DMS114 treated with DMSO at 0.1 percent for 48 hours (cell line): ENCODE measurements around the gene GNE.
A peak's percentile ranks its signal among the peaks of the same experiment; 100 is the strongest.
"Not testable (repeated sequence)": the region's sequence is repeated elsewhere in the genome, so short reads cannot be mapped to it uniquely, and the experiment has no call there.

ENCODE experiments used
- DNase-seq: peaks from one replicate; lab custom pipeline; 2025; ENCODE audit not compliant: unreplicated experiment; lab: John Stamatoyannopoulos, UW

GNE gene

DNA sequence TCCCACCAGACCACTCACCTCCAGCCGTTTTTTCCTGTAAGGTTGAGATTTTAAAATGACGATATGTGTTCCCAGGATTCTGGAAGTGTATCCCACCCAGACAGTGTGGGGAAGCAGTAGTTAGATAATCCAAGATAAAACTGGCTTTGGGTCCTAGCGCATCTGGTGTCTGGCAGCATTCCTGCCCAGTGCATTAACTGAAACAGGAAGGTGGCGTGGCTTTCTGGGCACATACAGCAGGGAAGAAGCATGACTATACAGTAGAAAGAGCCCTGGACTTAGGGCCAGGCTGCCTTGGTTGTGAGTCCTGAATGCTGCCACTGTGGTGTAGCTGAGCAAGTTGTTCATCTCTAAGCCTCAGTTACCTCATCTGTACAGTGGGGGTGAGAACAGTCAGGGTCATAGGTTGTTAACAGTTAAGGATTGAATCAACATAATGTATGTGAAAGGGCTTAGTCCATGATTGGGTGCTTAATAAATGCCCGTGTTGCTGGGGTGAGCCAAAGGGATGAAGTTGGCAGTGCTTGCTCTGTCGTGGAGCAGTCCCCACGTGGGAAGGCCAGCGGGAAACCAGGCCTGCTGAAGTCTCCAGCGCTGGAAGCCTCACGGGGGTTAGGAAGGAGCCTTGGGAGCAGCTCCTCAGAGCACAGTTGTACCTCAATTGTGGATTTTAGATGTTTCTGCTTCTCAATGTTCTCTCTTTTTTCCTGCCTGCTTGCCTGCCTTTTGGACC lies 49.6 kb downstream of the GNE start:
- no peak for DNase-seq

DNA sequence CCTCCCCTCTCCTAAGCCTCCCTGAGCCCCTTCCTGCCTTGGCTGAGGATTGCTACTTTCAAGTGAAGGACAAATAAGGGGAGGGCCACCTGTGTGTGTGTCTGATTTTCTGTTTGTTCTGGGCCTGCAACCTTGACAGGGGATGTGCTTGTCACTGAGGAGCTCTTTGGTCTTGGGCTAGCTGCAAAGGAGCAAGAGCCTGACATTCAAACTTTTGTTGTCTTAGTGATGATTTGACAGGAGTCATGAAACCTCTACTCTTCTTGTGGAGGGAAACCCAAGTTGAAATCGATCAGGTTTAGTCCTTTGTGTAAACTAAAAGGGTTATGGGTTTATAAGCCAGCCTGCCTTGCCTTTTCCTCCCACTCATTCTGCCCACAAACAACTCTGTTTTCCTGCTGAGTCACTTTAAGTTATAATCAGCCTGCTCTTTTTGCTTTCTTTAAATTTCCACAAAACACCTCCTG lies 50.7 kb downstream of the GNE start:
- no peak for DNase-seq

GRCh38 chr9:36207016-36207415 lies 51.2 kb downstream of the GNE start:
- no peak for DNase-seq

DNA sequence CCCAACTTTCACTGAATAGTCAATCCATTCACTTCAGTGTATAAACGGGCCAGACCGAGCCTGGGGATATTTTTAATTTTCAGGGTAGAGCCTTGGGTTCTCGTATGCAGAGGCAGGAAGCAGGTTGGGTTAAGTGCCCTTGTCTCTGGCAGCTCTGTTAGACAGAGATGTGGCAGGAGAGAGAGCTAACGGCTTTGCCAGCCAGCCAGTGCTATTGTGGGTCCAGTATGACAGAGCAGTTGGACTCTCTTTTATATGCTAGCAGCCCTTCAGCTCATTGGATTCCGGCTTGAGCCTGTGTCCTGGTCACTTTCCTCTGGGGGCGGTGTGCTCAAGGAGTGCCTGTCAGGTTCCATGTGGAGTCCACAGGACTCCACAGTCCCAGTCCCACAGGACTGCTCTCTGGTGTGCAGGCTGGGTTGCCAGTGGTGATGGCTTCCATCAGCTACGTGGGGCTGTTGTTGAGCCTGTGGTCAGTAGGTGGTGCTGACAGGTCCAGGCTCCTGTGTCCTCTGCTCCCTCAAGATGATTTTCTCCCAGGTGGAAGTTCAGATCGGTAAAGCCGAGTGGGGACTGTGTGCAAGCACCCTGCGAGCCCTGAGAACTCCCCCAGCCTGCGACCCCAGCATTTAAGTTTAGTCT lies 53.2 kb downstream of the GNE start:
- no peak for DNase-seq

DNA sequence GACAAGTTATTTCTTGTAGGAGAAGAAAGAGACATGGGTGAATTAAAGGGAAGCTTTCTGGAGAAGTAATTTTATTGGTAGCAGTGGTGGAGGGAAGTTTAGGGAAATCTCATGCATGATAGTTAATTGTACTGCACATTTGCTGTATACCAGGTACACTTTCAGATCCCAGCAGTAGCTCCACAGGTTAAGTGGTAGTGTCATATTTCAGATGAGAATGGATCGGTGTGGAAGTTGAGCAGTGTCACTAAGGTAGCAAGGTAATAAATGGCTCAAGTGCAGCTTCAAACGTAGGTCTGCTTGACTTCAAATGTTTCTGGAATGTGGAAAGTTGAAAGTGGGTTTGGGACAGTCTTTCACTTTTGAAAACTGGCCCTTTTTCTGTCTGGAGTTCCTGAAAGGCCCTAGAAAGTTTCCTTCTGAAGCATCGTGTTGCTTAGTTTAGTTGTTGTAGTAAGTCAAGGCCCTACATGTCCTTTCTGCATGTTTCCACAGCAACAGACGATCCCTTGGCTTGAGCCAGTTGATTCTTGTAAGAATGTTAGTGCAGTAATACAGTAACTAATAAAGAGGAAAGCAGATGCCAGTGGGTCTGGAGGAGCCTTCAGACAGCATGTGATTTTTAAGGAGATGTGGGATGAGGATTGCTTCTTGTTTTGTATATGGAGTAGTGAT lies 63.8 kb downstream of the GNE start:
- DNase-seq = no peak

DNA sequence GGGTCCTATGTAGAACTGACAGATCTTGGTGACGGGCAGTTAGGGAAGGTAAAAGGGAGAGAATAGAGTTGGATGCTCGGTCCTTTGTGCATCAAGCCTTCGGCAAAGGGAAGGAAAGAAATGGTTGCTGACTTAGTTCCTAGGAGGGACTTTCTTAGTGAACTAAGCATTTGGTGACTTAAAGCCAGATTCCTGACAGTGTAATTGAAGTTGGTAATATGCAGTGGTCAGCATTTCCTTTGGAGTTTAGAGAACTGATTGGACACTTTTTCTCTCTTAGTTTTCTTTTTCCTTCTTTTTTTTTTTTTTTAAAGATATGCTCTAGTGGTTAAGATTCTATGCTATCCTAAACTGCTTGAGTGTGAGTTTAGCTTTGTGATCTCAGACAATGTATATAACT lies 65.2 kb downstream of the GNE start:
- no peak for DNase-seq

- DNase-seq = no peak
These were observed 66.1 kb downstream of the GNE start for GRCh38 chr9:36192196-36192595.

- no peak for DNase-seq
These were observed 66.6 kb downstream of the GNE start for GRCh38 chr9:36191686-36192085.

GRCh38 chr9:36191290-36191645 lies 67.0 kb downstream of the GNE start:
- DNase-seq = no peak

GRCh38 chr9:36190388-36191289 lies 67.6 kb downstream of the GNE start, which contains the start of gene CLTA:
Gene CLTA, plus strand, starts transcription at chr9:36190921. Its CDS starts 136 bp downstream, at chr9:36191057.
- peak; percentile 94 for DNase-seq

GRCh38 chr9:36189976-36190375 lies 68.3 kb downstream of the GNE start:
- DNase-seq = no peak

- no peak for DNase-seq
These were observed 70.0 kb downstream of the GNE start for GRCh38 chr9:36188212-36188611.

- no peak for DNase-seq
These were observed 70.8 kb downstream of the GNE start for GRCh38 chr9:36187414-36187813.

DNA sequence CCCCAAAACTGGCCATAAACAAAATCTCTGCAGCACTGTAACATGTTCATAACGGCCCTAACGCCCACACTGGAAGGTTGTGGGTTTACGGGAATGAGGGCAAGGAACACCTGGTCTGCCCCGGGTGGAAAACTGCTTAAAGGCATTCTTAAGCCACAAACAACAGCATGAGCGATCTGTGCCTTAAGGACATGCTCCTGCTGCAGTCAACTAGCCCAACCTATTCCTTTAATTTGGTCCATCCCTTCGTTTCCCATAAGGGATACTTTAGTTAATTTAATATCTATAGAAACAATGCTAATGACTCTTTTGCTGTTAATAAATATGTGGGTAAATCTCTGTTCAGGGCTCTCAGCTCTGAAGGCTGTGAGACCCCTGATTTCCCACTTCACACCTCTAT lies 78.0 kb downstream of the GNE start:
- DNase-seq = not testable (repeated sequence)

GRCh38 chr9:36177571-36177970 lies 80.7 kb downstream of the GNE start:
- DNase-seq = no peak

DNA sequence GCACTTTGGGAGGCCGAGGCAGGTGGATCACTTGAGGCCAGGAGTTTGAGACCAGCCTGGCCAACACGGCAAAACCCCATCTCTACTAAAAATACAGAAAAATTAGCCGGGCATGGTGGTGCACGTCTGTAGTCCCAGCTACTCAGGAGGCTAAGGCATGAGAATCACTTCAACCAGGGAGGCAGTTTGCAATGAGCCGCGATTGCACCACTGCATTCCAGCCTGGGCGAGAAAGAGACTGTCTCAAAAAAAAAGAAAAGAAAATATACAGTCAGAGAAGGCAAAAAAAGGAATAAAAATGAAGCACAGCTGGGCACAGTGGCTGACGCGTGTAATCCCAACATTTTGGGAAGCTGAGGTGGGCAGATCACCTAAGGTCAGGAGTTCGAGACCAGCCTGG lies 81.8 kb downstream of the GNE start:
- DNase-seq = not testable (repeated sequence)

DNA sequence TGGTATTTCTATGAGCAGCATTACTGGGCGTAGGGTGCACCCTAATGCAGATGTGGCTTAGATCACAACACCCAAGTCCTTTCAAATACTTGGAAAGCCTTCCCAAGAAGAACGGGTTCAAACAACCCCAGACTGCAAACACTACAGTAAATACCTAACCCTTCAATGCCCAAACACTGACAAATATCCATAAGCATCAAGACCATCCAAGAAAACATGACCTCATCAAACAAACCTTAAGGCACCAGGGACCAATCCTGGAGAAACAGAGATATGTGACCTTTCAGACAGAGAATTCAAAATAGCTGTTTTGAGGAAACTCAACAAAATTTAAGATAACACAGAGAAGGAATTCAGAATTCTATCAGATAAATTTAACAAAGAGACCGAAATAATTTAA lies 83.0 kb downstream of the GNE start:
- DNase-seq = not testable (repeated sequence)

GRCh38 chr9:36174731-36175130 lies 83.5 kb downstream of the GNE start:
- no peak for DNase-seq

- DNase-seq = no peak
These were observed 84.0 kb downstream of the GNE start for GRCh38 chr9:36174271-36174670.

GRCh38 chr9:36173861-36174260 lies 84.4 kb downstream of the GNE start:
- DNase-seq = no peak

GRCh38 chr9:36170531-36170930 lies 87.7 kb downstream of the GNE start:
- no peak for DNase-seq
